GM18861 (cell line): Measurements from ENCODE around the gene TAF11.
"Not testable (repeated sequence)": the region's sequence is repeated elsewhere in the genome, so short reads cannot be mapped to it uniquely, and the experiment has no call there.

ENCODE experiments used
- ATAC-seq: cut with Tn5 transposase; IDR thresholded peaks from one replicate; pipeline ENCODE4 v1.9.1; 2021; ENCODE audit not compliant: unreplicated experiment

Gene TAF11

DNA sequence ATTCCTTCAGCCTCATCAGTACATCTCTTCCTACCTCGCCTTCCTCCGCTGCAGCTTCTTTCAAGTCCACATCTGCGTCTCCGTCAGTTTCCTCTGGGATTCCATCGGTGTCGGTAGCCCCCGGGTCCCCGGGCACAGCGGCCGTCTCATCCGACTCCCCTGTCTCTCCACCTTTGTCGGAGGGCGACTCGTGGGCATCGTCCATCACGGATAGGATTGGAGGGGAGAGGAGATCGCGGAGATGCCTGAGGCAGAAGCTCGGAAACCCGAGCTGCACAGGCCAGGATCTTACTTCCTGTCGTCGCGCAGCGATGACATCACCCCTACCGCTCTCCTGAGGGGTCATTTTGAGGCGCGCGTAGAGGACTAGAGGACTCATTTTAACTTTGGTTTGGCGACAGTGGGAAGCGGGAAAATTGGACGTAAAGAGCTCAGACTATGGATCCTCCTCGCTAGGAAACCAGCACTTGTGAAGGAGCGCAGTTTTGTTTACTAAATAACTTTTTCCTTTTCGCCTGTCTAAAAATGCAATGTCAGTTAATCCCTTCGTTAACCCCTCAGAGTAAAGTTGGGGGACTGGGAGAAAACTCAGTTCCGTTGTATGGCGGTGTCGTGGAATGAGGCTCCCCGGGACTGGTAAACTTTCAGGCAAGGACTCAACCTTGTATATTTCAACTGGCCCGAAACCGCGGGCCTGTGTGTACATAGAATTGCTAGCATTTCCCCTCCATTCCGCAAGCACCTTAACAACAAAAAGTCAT is at the start of gene TAF11:
Gene TAF11 (minus strand): TSS at position 290 of the 761 bp plus-strand sequence. CDS start 85 bp downstream, at position 205.
- peak; percentile 69 for ATAC-seq

- no peak for ATAC-seq
Observed at GRCh38 chr6:34934516-34934915, 46.7 kb upstream of the TAF11 start.

GRCh38 chr6:34932202-34932601 is 44.4 kb upstream of the TAF11 start:
- not testable (repeated sequence) for ATAC-seq

DNA sequence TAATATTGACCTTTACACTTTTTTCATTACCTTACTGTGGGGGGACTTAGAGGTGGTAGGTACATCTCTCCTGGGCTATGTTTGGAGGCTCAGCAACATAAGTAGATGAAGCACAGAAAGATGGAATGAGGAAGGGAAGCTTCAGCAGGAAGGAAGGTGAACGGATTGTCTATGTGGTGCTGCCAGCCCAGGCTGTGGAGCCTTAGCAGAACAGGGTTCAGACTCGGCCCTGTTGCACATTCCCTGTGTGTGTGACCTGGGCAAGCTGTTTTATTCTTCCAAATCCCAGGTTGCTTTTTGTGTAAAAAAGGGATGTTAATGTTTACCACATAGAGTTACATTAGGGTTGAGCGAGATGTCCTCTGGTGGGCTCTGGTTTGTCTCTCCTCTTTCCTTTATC is 42.4 kb upstream of the TAF11 start:
- ATAC-seq = no peak

GRCh38 chr6:34929241-34929978 is 41.6 kb upstream of the TAF11 start:
- ATAC-seq = no peak

GRCh38 chr6:34928695-34929094 is 40.9 kb upstream of the TAF11 start:
- ATAC-seq = no peak

- no peak for ATAC-seq
Observed at GRCh38 chr6:34928220-34928619, 40.4 kb upstream of the TAF11 start.

DNA sequence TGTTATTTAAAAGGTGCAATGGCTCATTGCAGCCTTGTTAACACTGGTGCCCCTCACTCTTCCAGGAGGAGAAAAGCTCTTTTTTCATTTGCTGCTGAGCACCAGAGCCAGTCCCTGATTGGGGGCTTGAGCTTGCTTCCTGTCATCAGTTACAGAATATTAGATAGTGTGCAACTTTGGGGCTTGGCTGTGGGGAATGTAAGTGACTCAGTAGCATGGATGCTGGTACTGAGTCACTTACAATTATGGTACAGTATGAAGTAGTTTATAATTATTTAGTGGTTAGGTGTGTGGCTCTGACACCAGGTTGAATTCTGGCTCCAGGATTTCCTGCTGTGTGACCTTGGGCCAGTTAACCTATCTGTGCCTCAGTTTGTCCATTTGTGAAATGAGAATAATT is 38.8 kb upstream of the TAF11 start:
- ATAC-seq = no peak

- no peak for ATAC-seq
Observed at GRCh38 chr6:34924831-34925625, 37.2 kb upstream of the TAF11 start.

GRCh38 chr6:34922177-34922663 is 34.4 kb upstream of the TAF11 start:
- ATAC-seq = no peak

DNA sequence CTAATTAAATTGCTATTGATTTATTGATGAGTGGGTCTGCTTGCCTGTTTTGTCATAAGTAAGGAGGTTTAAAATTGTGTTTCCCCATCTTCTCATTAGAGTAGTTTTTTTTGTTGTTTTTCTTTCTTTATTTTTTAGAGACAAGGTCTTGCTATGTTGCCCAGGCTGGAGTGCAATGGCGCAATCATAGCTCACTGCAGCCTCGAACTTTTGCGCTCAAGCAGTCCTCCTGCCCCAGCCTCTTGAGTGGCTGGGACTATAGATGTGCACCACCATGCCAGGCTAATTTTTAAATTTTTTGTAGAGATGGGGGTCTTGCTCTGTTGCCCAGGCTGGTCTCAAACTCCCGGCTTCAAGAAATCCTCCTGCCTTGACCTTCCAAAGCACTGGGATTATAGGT is 32.3 kb upstream of the TAF11 start:
- ATAC-seq = no peak

GRCh38 chr6:34919651-34920050 is 31.8 kb upstream of the TAF11 start:
- ATAC-seq = no peak

DNA sequence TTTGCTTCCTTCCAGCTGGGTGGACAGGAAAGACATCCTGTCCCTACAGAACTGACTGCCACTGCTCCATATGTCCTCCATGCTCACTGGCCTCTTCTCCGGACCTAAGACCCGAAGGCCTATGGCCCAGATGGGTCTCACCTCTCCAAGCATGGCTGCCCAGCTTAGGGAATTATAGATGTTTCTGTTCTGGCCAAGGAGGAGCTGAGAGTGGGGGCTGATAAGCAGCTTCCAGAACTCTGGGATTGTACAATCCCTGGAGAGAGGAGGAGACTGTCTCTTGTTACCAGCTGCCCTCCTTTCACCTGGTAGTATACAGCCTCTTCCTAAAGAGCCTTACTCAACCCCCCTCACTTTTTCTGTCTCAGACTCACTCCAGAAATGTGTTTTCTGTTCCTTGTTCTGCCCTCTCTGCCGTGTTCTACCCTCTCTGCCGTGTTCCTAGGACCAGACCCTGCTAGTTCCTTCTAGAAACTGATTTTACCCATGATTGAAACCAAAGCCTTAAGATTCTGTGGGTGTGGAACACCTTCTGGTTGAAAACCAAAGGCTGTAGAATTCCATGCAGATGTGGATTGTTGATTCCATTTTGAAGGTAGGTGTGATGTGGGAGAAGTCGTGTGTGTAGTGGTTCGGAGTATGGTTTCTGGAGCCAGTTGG is 29.9 kb upstream of the TAF11 start:
- no peak for ATAC-seq

GRCh38 chr6:34916348-34916967 is 28.6 kb upstream of the TAF11 start:
- no peak for ATAC-seq

GRCh38 chr6:34914358-34914757 is 26.5 kb upstream of the TAF11 start:
- no peak for ATAC-seq

DNA sequence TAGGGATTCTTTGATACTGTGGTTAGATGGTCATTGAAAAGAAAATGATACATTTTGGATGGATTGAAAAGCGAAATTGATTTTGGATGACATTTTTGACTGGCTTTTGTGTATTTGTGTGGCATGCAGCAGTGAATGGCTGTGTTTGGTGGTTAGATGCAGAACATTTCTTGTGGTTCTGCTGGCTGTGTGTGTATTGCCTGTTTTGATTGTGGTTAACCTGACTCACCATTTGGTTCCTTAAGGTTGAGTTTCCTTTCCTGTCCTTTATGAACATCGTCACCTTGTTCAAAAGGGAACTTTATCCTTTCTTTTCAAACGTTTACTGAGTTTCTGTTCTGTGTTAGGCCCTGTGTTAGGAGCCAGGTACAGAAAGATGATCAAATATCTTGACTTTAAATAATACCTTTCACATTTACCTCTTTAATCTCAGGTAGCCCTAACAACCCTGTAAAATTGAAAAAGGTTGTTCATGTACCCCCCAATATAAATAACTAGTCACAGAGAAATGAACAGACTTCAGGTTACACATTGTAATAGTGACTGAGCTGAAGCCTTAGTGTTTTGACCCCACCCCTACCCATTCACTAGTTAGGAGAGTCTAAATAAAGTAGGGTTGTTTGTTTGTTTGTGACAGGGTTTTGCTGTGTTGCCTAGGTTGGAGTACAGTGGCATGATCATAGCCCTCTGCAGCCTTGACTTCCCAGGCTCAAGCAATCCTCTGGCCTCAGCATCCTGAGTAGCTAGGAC is 25.0 kb upstream of the TAF11 start:
- ATAC-seq = peak; percentile 68

- no peak for ATAC-seq
Observed at GRCh38 chr6:34911822-34912221, 24.0 kb upstream of the TAF11 start.

DNA sequence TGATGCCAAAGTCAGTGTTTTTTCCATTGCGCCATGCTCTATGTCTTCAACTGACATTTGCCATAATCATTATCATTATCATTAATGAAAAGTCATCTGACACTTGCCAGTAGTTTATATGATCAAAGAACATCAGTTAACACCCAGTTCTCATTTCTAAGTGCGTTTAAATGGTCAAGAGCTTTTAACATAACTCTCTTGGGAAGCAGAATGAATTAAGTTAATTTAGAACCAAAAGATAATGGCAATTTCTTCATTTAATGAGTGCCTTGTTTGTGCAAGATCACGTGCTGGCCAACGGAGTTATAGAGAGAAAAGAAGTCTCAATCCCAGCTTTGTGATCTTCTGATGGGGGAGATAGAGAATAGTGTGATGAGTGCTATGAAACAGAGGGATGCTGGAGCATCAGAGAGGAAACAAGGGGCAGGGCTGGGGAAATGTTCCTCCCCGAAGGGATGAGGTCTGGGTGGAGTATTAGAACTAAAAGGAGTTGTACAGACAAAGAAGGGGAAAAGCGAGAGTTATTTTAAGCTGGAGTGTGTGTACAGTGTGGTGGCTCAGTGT is 21.6 kb upstream of the TAF11 start:
- ATAC-seq = no peak

DNA sequence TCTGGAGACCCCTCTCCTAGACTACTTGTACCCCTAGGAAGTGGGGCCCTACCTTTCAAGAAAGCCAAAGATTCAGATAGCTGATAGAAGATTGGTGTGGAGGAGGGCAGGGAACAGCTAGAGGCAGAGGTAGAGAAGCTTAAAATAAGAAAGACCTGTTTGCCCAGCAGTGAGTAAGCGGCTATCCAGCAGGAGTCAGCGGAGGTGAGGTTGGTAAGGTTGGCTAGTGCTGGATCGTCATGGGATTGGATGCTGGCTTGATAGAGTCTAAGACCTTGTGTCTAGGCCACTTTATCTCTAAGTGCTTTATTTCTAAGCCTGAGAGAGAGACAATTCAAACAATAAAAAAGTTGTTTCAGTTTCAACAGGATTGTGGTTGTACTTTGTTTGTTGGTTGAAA is 20.4 kb upstream of the TAF11 start:
- ATAC-seq = no peak
